RPMI7951 (cell line): ENCODE results near the gene DMPK. TPM values are rescaled to one million over a fixed set of nuclear protein-coding genes. Genes with fewer than 3 reads are reported as not detected.
A peak's percentile ranks its signal among the peaks of the same experiment; 100 is the strongest.
"Not testable (repeated sequence)": the region's sequence is repeated elsewhere in the genome, so short reads cannot be mapped to it uniquely, and the experiment has no call there.

Experiments used
- DNase-seq: peaks from one replicate; pipeline ENCODE4 v3.0.0-alpha.2; 2012; ENCODE audit warnings: low read depth
- total RNA-seq: library from RNA; depleted of rRNA; stranded (reverse); fragments of >200 nt; shearing (Covaris generic); gene quantifications from 2 replicates; pipeline ENCODE4 v1.2.3, GENCODE V29; 2014

Gene DMPK
- total RNA-seq, 1 experiment from 2014 or later: 9.3 TPM

- DNase-seq: no peak
Measured at GRCh38 chr19:45815481-45816216, 33.4 kb upstream of the DMPK start.

GRCh38 chr19:45814851-45815480, 32.7 kb upstream of the DMPK start, which contains the start of gene RSPH6A:
Gene RSPH6A, minus strand, starts transcription at chr19:45815308. Its CDS starts 132 bp downstream, at chr19:45815176.
- DNase-seq: no peak

- no peak for DNase-seq
Measured at GRCh38 chr19:45814166-45814780, 32.0 kb upstream of the DMPK start.

GRCh38 chr19:45812297-45812696, 30.0 kb upstream of the DMPK start:
- DNase-seq: no peak

GRCh38 chr19:45809643-45810159, 27.4 kb upstream of the DMPK start:
- peak; percentile 79 for DNase-seq

- no peak for DNase-seq
Measured at GRCh38 chr19:45805719-45806118, 23.4 kb upstream of the DMPK start.

- DNase-seq: no peak
Measured at GRCh38 chr19:45804959-45805230, 22.6 kb upstream of the DMPK start.

- no peak for DNase-seq
Measured at GRCh38 chr19:45804140-45804958, 22.1 kb upstream of the DMPK start.

GRCh38 chr19:45801603-45802175, 19.4 kb upstream of the DMPK start:
- no peak for DNase-seq

GRCh38 chr19:45800070-45800553, 17.8 kb upstream of the DMPK start:
- peak; percentile 66 for DNase-seq

GRCh38 chr19:45799541-45799940, 17.3 kb upstream of the DMPK start:
- not testable (repeated sequence) for DNase-seq

GRCh38 chr19:45798995-45799517, 16.8 kb upstream of the DMPK start:
- peak; percentile 84 for DNase-seq

GRCh38 chr19:45794627-45795026, 12.3 kb upstream of the DMPK start:
- DNase-seq: no peak

- no peak for DNase-seq
Measured at GRCh38 chr19:45793876-45794275, 11.6 kb upstream of the DMPK start.

- no peak for DNase-seq
Measured at GRCh38 chr19:45793178-45793564, 10.9 kb upstream of the DMPK start.

- DNase-seq: peak; percentile 98
Measured at GRCh38 chr19:45792470-45793177, 10.3 kb upstream of the DMPK start, which contains the start of gene DMWD. Gene DMWD, minus strand, starts transcription at chr19:45792845. Its CDS starts 89 bp downstream, at chr19:45792756.

GRCh38 chr19:45791744-45792469, 9.6 kb upstream of the DMPK start:
- DNase-seq: no peak

GRCh38 chr19:45790942-45791341, 8.7 kb upstream of the DMPK start:
- no peak for DNase-seq

- no peak for DNase-seq
Measured at GRCh38 chr19:45789035-45789786, 6.9 kb upstream of the DMPK start.
